Neuronal stem cell (in vitro differentiated cells): ENCODE data around the gene GATAD2B.
"Not testable (repeated sequence)": the region's sequence is repeated elsewhere in the genome, so short reads cannot be mapped to it uniquely, and the experiment has no call there.

Source experiments
- DNase-seq: peaks from one replicate; pipeline ENCODE4 v3.0.0-alpha.2; 2013; ENCODE audit warnings: low spot score
- H2AFZ ChIP-seq: one replicate; pipeline ENCODE4 v1.6.1; 2013; ENCODE audit warnings: mild to moderate bottlenecking, low read length, inconsistent platforms
- H2AK5ac ChIP-seq: 2 replicates; pipeline ENCODE4 v1.6.1; 2013; ENCODE audit warnings: low read depth, mild to moderate bottlenecking, inconsistent platforms, low read length, moderate library complexity, mixed read lengths
- H2BK120ac ChIP-seq: 2 replicates; pipeline ENCODE4 v1.6.1; 2013; ENCODE audit warnings: low read depth, mild to moderate bottlenecking, inconsistent platforms, low read length, moderate library complexity, mixed read lengths
- H2BK12ac ChIP-seq: one replicate; pipeline ENCODE4 v1.6.1; 2013; ENCODE audit warnings: low read length, inconsistent platforms
- H2BK15ac ChIP-seq: 2 replicates; pipeline ENCODE4 v1.6.1; 2013; ENCODE audit warnings: mild to moderate bottlenecking, low read length, inconsistent platforms, mixed read lengths
- H2BK5ac ChIP-seq: one replicate; pipeline ENCODE4 v1.6.1; 2013; ENCODE audit warnings: inconsistent platforms, mild to moderate bottlenecking, low read length, moderate library complexity
- H3K14ac ChIP-seq: one replicate; pipeline ENCODE4 v1.6.1; 2013; ENCODE audit warnings: low read length, inconsistent platforms
- H3K18ac ChIP-seq: 2 replicates; pipeline ENCODE4 v1.6.1; 2013; ENCODE audit warnings: low read length, inconsistent platforms
- H3K23ac ChIP-seq: 2 replicates; pipeline ENCODE4 v1.6.1; 2013; ENCODE audit warnings: low read depth, mild to moderate bottlenecking, mixed read lengths, low read length, inconsistent platforms; ENCODE audit not compliant: poor library complexity
- H3K27ac ChIP-seq: replicated peaks from 3 replicates; pipeline ENCODE4 v1.5.1; 2013; ENCODE audit warnings: low read length, inconsistent platforms
- H3K27me3 ChIP-seq, 3 experiments: 2 replicates each; pipeline ENCODE4 v1.6.1; 2013; ENCODE audit warnings: low read length in 3 of 3, mild to moderate bottlenecking in 2 of 3, inconsistent platforms in 1 of 3, low read depth in 1 of 3, mixed read lengths in 1 of 3, moderate library complexity in 1 of 3; ENCODE audit not compliant: control insufficient read depth in 3 of 3, insufficient read depth in 3 of 3
- H3K36me3 ChIP-seq, 2 donors: replicated peaks in 1 of 2; 2 replicates each; pipeline ENCODE4 v1.6.1; 2013; ENCODE audit warnings: low read length in 2 of 2; ENCODE audit not compliant: control insufficient read depth in 2 of 2, insufficient read depth in 2 of 2
- H3K4ac ChIP-seq: 2 replicates; pipeline ENCODE4 v1.6.1; 2013; ENCODE audit warnings: inconsistent platforms, mild to moderate bottlenecking, low read length, moderate library complexity
- H3K4me1 ChIP-seq, 2 donors: 1 replicate in 1 of 2; 2 replicates in 1 of 2; pipeline ENCODE4 v1.6.1; 2013; ENCODE audit warnings: low read length in 2 of 2, low read depth in 1 of 2; ENCODE audit not compliant: control insufficient read depth in 2 of 2, insufficient read depth in 1 of 2
- H3K4me2 ChIP-seq: one replicate; pipeline ENCODE4 v1.6.1; 2013; ENCODE audit warnings: mild to moderate bottlenecking, low read length, inconsistent platforms; ENCODE audit not compliant: insufficient read depth, poor library complexity, severe bottlenecking
- H3K4me3 ChIP-seq, 2 donors: 2 replicates each; pipeline ENCODE4 v1.5.1; 2013; ENCODE audit warnings: low read length in 2 of 2, mild to moderate bottlenecking in 2 of 2, inconsistent platforms in 1 of 2, moderate library complexity in 1 of 2
- H3K79me1 ChIP-seq: one replicate; pipeline ENCODE4 v1.6.1; 2013; ENCODE audit warnings: low read depth, mild to moderate bottlenecking, inconsistent platforms, low read length, moderate library complexity
- H3K9ac ChIP-seq: one replicate; pipeline ENCODE4 v1.6.1; 2013; ENCODE audit warnings: mild to moderate bottlenecking, low read depth, low read length, inconsistent platforms; ENCODE audit not compliant: poor library complexity
- H3K9me3 ChIP-seq, 2 donors: replicated peaks in 1 of 2; 2 replicates each; pipeline versions ENCODE3 to v1.6.1; 2013; ENCODE audit warnings: low read length in 2 of 2, mild to moderate bottlenecking in 2 of 2, inconsistent platforms in 1 of 2, low read depth in 1 of 2, mixed read lengths in 1 of 2, moderate library complexity in 1 of 2; ENCODE audit not compliant: control insufficient read depth in 2 of 2, insufficient read depth in 1 of 2
- H4K8ac ChIP-seq: one replicate; pipeline ENCODE4 v1.6.1; 2013; ENCODE audit warnings: low read depth, mild to moderate bottlenecking, inconsistent platforms, low read length, moderate library complexity
- H4K91ac ChIP-seq: one replicate; pipeline ENCODE4 v1.6.1; 2013; ENCODE audit warnings: low read length, low read depth, mild to moderate bottlenecking, inconsistent platforms; ENCODE audit not compliant: poor library complexity
- WGBS, 2 donors: extraction: QIAGEN DNeasy Blood & Tissue Kit; methylation state at CpG; one replicate each; pipeline ENCODE4 v1.1.7; 2013; ENCODE audit warnings: missing lambda C conversion rate in 2 of 2, mixed read lengths in 1 of 2; ENCODE audit not compliant: insufficient read length in 2 of 2, insufficient replicate concordance in 1 of 2; ENCODE audit errors: extremely low coverage in 2 of 2; 5-methylcytosine and 5-hydroxymethylcytosine counted together

Gene GATAD2B

DNA sequence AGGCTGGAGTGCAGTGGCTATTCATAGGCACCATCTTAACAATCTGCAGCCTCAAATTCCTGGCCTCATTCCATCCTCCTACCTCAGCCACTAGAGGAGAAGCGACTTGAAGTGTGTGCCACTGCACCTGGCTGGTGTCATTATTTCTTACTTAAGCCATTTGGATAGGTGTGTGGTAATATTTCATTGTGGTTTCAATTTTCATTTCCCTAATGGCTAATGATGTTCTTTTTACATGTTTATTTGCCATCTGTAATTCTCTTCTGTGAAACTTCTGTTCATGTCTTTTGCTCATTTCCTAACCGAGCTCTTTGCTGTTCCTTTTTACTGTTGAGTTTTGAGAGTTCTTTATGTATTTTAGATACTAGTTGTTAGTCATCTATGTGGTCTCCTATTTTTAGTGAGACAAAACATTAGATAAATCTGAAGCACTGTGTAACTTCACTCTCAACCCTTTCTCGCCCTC is 80.7 kb downstream of the GATAD2B start:
- Histone ChIP-seq H3K4me2 (no peak overlapping the region), H4K8ac (no peak overlapping the region), H2BK120ac (no peak overlapping the region), H2AK5ac (no peak overlapping the region), H3K36me3 (peaks cover 0 to 3% of the 10 kb centered on the region in 2 donors), H3K27me3 (no peaks in the 10 kb centered on the region), H3K79me1 (peaks cover 3% of the 10 kb centered on the region), H3K4me3 (no peak overlapping the region), H2AFZ (no peak overlapping the region), H3K23ac (no peak overlapping the region), H2BK5ac (no peak overlapping the region), H3K14ac (no peak overlapping the region), H4K91ac (no peak overlapping the region), H3K27ac (no peak overlapping the region), H3K4me1 (no peaks in the 10 kb centered on the region), H2BK15ac (no peak overlapping the region), H3K18ac (no peak overlapping the region), H3K4ac (no peak overlapping the region), H2BK12ac (no peak overlapping the region), H3K9me3 (no peaks in the 10 kb centered on the region), H3K9ac (no peak overlapping the region)
- DNase-seq: no peak
- no CpG with 5 or more reads among the region's 3 CpGs for WGBS, 2 donors

DNA sequence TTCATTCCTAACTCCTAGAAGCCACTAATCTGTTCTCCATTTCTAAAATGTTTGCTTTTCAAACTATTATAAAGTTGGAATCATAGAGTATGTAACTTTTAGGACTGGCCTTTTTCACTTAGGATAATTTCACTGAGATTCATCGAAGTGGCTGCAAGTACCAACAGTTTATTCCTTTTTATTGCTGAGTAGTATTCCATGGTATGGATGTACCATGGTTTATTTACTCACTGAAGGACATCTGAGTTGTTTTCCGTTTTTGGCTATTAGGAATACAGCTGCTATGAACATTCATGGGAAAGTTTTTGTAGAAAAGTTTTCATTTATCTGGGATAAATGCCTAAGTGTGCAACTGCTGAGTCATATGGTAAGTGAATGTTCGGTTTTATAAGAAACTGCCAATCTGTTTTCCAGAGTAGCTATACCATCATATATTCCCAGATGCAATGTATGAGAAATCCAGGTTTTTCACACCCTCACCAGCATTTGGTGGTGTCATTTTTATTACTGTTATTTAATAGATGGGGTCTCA is 81.2 kb downstream of the GATAD2B start:
- Histone ChIP-seq H3K9me3 (no peaks in the 10 kb centered on the region), H4K91ac (no peak overlapping the region), H2AK5ac (no peak overlapping the region), H3K27me3 (no peaks in the 10 kb centered on the region), H3K4me3 (no peak overlapping the region), H3K14ac (no peak overlapping the region), H3K4me2 (no peak overlapping the region), H3K18ac (no peak overlapping the region), H3K23ac (no peak overlapping the region), H2BK5ac (no peak overlapping the region), H2AFZ (no peak overlapping the region), H3K4me1 (no peaks in the 10 kb centered on the region), H2BK15ac (no peak overlapping the region), H3K4ac (no peak overlapping the region), H4K8ac (no peak overlapping the region), H3K9ac (no peak overlapping the region), H3K27ac (no peak overlapping the region), H3K79me1 (peaks cover 3% of the 10 kb centered on the region), H2BK12ac (no peak overlapping the region), H3K36me3 (peaks cover 0 to 3% of the 10 kb centered on the region in 2 donors), H2BK120ac (no peak overlapping the region)
- no peak for DNase-seq
- WGBS, 2 donors: no CpG with 5 or more reads among the region's 3 CpGs

DNA sequence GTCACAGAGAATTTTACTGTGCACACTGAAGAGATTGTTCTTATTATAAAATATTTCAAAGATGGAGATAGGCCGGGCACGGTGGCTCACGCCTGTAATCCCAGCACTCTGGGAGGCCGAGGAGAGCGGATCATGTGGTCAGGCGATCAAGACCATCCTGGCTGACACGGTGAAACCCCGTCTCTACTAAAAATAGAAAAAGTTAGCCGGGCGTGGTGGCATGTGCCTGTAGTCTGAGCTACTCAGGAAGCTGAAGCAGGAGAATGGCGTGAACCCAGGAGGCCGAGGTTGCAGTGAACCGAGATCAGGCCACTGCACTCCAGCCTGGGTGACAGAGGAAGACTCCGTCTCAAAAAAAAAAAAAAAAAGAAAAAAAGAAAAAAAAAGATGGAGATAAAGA is 82.0 kb downstream of the GATAD2B start:
- not testable (repeated sequence) for H3K4me1 ChIP-seq, H3K27me3 ChIP-seq, H3K18ac ChIP-seq, H3K4ac ChIP-seq, H3K36me3 ChIP-seq, H3K4me2 ChIP-seq, H4K91ac ChIP-seq, H2BK120ac ChIP-seq, DNase-seq, H2BK12ac ChIP-seq, H2AK5ac ChIP-seq, H3K79me1 ChIP-seq, H3K23ac ChIP-seq, H4K8ac ChIP-seq, H3K9me3 ChIP-seq, H2AFZ ChIP-seq, H3K14ac ChIP-seq, H3K4me3 ChIP-seq, H3K9ac ChIP-seq, H2BK15ac ChIP-seq, H3K27ac ChIP-seq, H2BK5ac ChIP-seq
- no CpG with 5 or more reads among the region's 14 CpGs for WGBS, 2 donors

DNA sequence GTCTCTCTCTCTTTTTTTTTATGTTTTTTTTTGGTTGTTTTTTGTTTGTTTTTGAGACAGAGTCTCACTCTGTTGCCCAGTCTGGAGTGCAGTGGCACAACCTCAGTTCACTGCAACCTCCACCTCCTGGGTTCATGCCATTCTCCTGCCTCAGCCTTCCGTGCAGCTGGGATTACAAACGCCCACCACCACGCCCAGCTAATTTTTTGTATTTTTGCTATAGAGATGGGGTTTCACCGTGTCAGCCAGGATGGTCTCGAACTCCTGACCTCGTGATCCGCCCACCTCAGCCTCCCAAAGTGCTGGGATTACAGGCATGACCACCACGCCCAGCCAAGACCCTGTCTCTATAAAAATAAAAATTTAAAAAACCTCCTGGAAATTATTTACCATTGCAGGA is 88.8 kb downstream of the GATAD2B start:
- not testable (repeated sequence) for H3K4ac ChIP-seq, H3K27ac ChIP-seq, H3K79me1 ChIP-seq, H3K4me1 ChIP-seq, H2BK12ac ChIP-seq, H2BK15ac ChIP-seq, H3K4me3 ChIP-seq, H3K4me2 ChIP-seq, H3K9ac ChIP-seq, H2BK120ac ChIP-seq, H4K91ac ChIP-seq, H3K23ac ChIP-seq, H4K8ac ChIP-seq, H3K9me3 ChIP-seq, DNase-seq, H3K27me3 ChIP-seq, H3K14ac ChIP-seq, H2BK5ac ChIP-seq, H2AFZ ChIP-seq, H2AK5ac ChIP-seq, H3K18ac ChIP-seq
- peaks cover 0 to 12% of the 10 kb centered on the region in 2 donors for H3K36me3 ChIP-seq
- WGBS, 2 donors: no CpG with 5 or more reads among the region's 8 CpGs
